WERI-Rb-1 (cell line): ENCODE measurements around the gene TLL1.

Experiments
- DNase-seq: peaks from one replicate; pipeline ENCODE4 v3.0.0-alpha.2; 2020
- H3K27ac ChIP-seq: fragments of 250-450 bp; sonication (Bioruptor Pico); 2 replicates; pipeline ENCODE4 v1.5.1; 2020; ENCODE audit warnings: mild to moderate bottlenecking, moderate library complexity
- H3K27me3 ChIP-seq: fragments of 250-450 bp; sonication (Bioruptor Pico); 2 replicates; pipeline ENCODE4 v1.5.1; 2021; ENCODE audit warnings: mild to moderate bottlenecking, low read depth, moderate library complexity; ENCODE audit not compliant: insufficient read depth, severe bottlenecking
- H3K36me3 ChIP-seq: fragments of 250-450 bp; sonication (Bioruptor Pico); 2 replicates; pipeline ENCODE4 v1.5.1; 2020; ENCODE audit warnings: mild to moderate bottlenecking, moderate library complexity
- H3K4me3 ChIP-seq: 2 replicates; pipeline ENCODE4 v1.5.1; 2011; ENCODE audit warnings: low read depth, mild to moderate bottlenecking, control low read depth, low read length
- H3K9me3 ChIP-seq: fragments of 250-450 bp; sonication (Bioruptor Pico); 2 replicates; pipeline ENCODE4 v1.5.1; 2021; ENCODE audit warnings: mild to moderate bottlenecking, moderate library complexity; ENCODE audit not compliant: severe bottlenecking
- CTCF ChIP-seq: IDR thresholded peaks from 2 replicates; pipeline ENCODE4 v1.5.1; 2011; ENCODE audit warnings: low read depth, mild to moderate bottlenecking, control low read depth, inconsistent platforms, low read length

TLL1 gene

GRCh38 chr4:165872461-165873297, at the start of gene TLL1:
Gene TLL1 (plus strand): TSS chr4:165873237. CDS start chr4:165873905, 668 bp downstream.
- H3K4me3 ChIP-seq, result peak within 1 kb of the TSS; percentile 51
- no peak for TF ChIP-seq CTCF
- H3K27ac ChIP-seq, result no peak within 1 kb of the TSS
- no peaks in the 10 kb centered on the region for H3K9me3 ChIP-seq
- H3K27me3 ChIP-seq, result peaks cover 38% of the 10 kb centered on the region
- H3K36me3 ChIP-seq, result no peaks in the 10 kb centered on the region
- no peak for DNase-seq

GRCh38 chr4:165826166-165826565, 46.9 kb upstream of the TLL1 start:
- Histone ChIP-seq H3K27ac (no peak overlapping the region), H3K36me3 (no peaks in the 10 kb centered on the region), H3K9me3 (peaks cover 3% of the 10 kb centered on the region), H3K4me3 (no peak overlapping the region), H3K27me3 (no peaks in the 10 kb centered on the region)
- DNase-seq, result no peak
- TF ChIP-seq CTCF, result no peak

- no peak overlapping the region for H3K27ac ChIP-seq
- TF ChIP-seq CTCF, result no peak
- no peaks in the 10 kb centered on the region for H3K27me3 ChIP-seq
- H3K9me3 ChIP-seq, result peaks cover 3% of the 10 kb centered on the region
- no peaks in the 10 kb centered on the region for H3K36me3 ChIP-seq
- no peak overlapping the region for H3K4me3 ChIP-seq
- DNase-seq, result no peak
Observed at GRCh38 chr4:165827018-165827417, 46.0 kb upstream of the TLL1 start.

- H3K4me3 ChIP-seq, result no peak overlapping the region
- TF ChIP-seq CTCF, result no peak
- no peak overlapping the region for H3K27ac ChIP-seq
- no peaks in the 10 kb centered on the region for H3K27me3 ChIP-seq
- H3K9me3 ChIP-seq, result no peaks in the 10 kb centered on the region
- no peaks in the 10 kb centered on the region for H3K36me3 ChIP-seq
- no peak for DNase-seq
Observed at GRCh38 chr4:165828928-165829327, 44.1 kb upstream of the TLL1 start.

- no peak overlapping the region for H3K27ac ChIP-seq
- no peak for DNase-seq
- no peaks in the 10 kb centered on the region for H3K36me3 ChIP-seq
Observed at GRCh38 chr4:165834116-165834515, 38.9 kb upstream of the TLL1 start.

More at GRCh38 chr4:165834116-165834515, 38.9 kb upstream of the TLL1 start:
- Histone ChIP-seq H3K4me3 (no peak overlapping the region), H3K9me3 (no peaks in the 10 kb centered on the region), H3K27me3 (no peaks in the 10 kb centered on the region)
- no peak for TF ChIP-seq CTCF
